Fibroblast of lung (primary cell): ENCODE results near the gene LPIN3. TPM values are rescaled to one million over a fixed set of nuclear protein-coding genes. Genes with fewer than 3 reads are reported as not detected.

ENCODE experiments used
- DNase-seq, 2 donors: peaks; one replicate each; pipeline versions ENCODE4 v3.0.0 to v3.0.0-alpha.2; 2010; ENCODE audit warnings: low read depth in 2 of 2
- H2AFZ ChIP-seq: 2 replicates; pipeline ENCODE4 v1.5.1; 2012; ENCODE audit warnings: low read length, control low read depth, inconsistent platforms
- H3K27ac ChIP-seq: 2 replicates; pipeline ENCODE4 v1.5.1; 2011; ENCODE audit warnings: low read length, control low read depth; ENCODE audit not compliant: insufficient read depth
- H3K27me3 ChIP-seq: 2 replicates; pipeline ENCODE4 v1.5.1; 2011; ENCODE audit warnings: mild to moderate bottlenecking, low read length; ENCODE audit not compliant: control insufficient read depth, insufficient read depth
- H3K36me3 ChIP-seq: 2 replicates; pipeline ENCODE4 v1.5.1; 2011; ENCODE audit warnings: low read length; ENCODE audit not compliant: control insufficient read depth, insufficient read depth
- H3K4me1 ChIP-seq: 2 replicates; pipeline ENCODE4 v1.5.1; 2011; ENCODE audit warnings: low read length; ENCODE audit not compliant: control insufficient read depth, insufficient read depth; ENCODE audit errors: extremely low read depth
- H3K4me2 ChIP-seq: 2 replicates; pipeline ENCODE4 v1.5.1; 2011; ENCODE audit warnings: low read length, control low read depth; ENCODE audit not compliant: insufficient read depth; ENCODE audit errors: extremely low read depth
- H3K4me3 ChIP-seq, 4 experiments: fragments of 200-600 bp in 1 of 4; sonication (generic) in 1 of 4; replicated peaks in 1 of 4; 2 replicates each; pipeline ENCODE4 v1.5.1; 2011 to 2016; ENCODE audit warnings: low read length in 4 of 4, low read depth in 3 of 4, mild to moderate bottlenecking in 3 of 4, control low read depth in 2 of 4, inconsistent platforms in 1 of 4, mixed read lengths in 1 of 4; ENCODE audit not compliant: insufficient read depth in 1 of 4; ENCODE audit errors: control extremely low read depth in 1 of 4
- H3K79me2 ChIP-seq: 2 replicates; pipeline ENCODE4 v1.5.1; 2012; ENCODE audit warnings: mild to moderate bottlenecking, low read length, inconsistent platforms; ENCODE audit not compliant: control insufficient read depth, insufficient read depth
- H3K9ac ChIP-seq: 2 replicates; pipeline ENCODE4 v1.5.1; 2011; ENCODE audit warnings: mild to moderate bottlenecking, low read length, control low read depth; ENCODE audit not compliant: insufficient read depth
- H3K9me3 ChIP-seq: 2 replicates; pipeline ENCODE4 v1.5.1; 2012; ENCODE audit warnings: low read depth, low read length; ENCODE audit not compliant: control insufficient read depth, insufficient read depth
- H4K20me1 ChIP-seq: 2 replicates; pipeline ENCODE4 v1.5.1; 2011; ENCODE audit warnings: low read length; ENCODE audit not compliant: control insufficient read depth, insufficient read depth; ENCODE audit errors: extremely low read depth
- CTCF ChIP-seq, 2 donors: IDR thresholded peaks in 1 of 2; conservative IDR thresholded peaks in 1 of 2; 1 replicate in 1 of 2; 2 replicates in 1 of 2; pipeline ENCODE4 v1.5.1; 2011 to 2012; ENCODE audit warnings: low read length in 2 of 2, control low read depth in 1 of 2, inconsistent platforms in 1 of 2, low read depth in 1 of 2, mild to moderate bottlenecking in 1 of 2
- EZH2 ChIP-seq: IDR thresholded peaks from 2 replicates; pipeline ENCODE4 v1.5.1; 2012; ENCODE audit warnings: low read length, control low read depth, mild to moderate bottlenecking; ENCODE audit errors: missing control alignments
- polyA plus RNA-seq, 2 donors: library from polyadenylated mRNA; depleted of rRNA in 1 of 2; stranded (reverse) in 1 of 2; unstranded in 1 of 2; fragments of >200 nt; gene quantifications; 2 replicates each; pipeline ENCODE4 v1.2.1, GENCODE V29; 2011 to 2012; ENCODE audit warnings: missing spikeins in 1 of 2
- total RNA-seq: library from RNA; depleted of rRNA; stranded (reverse); fragments of >200 nt; gene quantifications from 2 replicates; pipeline ENCODE4 v1.2.1, GENCODE V29; 2014

LPIN3 gene
- total and polyA plus RNA-seq, 2 donors (not counting 1 experiment from before 2014, with no cell fraction given), result 4.7 to 5.1 TPM

- DNase-seq, result no peak
- Histone ChIP-seq H3K4me2 (no peak overlapping the region), H2AFZ (no peak overlapping the region), H3K4me1 (no peaks in the 10 kb centered on the region), H3K4me3 (no peak overlapping the region), H4K20me1 (no peaks in the 10 kb centered on the region), H3K27me3 (no peaks in the 10 kb centered on the region), H3K9me3 (no peaks in the 10 kb centered on the region), H3K9ac (no peak overlapping the region), H3K27ac (no peak overlapping the region), H3K79me2 (no peaks in the 10 kb centered on the region), H3K36me3 (peaks cover 7% of the 10 kb centered on the region)
- TF ChIP-seq CTCF (conservative IDR thresholded peaks at IDR 0.05 in 1 of 2, IDR thresholded peaks at IDR 0.05 in 1 of 2; ENCODE audit: low read depth in 1 of 2, low read length in 2 of 2) (no peak), EZH2 (no peak)
These were observed 65.7 kb downstream of the LPIN3 start for GRCh38 chr20:41406353-41406752.

GRCh38 chr20:41406896-41407444 is 66.3 kb downstream of the LPIN3 start:
- Histone ChIP-seq H3K9me3 (no peaks in the 10 kb centered on the region), H3K36me3 (peaks cover 7% of the 10 kb centered on the region), H3K9ac (no peak overlapping the region), H3K4me3 (no peak overlapping the region), H3K4me1 (no peaks in the 10 kb centered on the region), H4K20me1 (no peaks in the 10 kb centered on the region), H3K4me2 (no peak overlapping the region), H3K79me2 (no peaks in the 10 kb centered on the region), H3K27me3 (no peaks in the 10 kb centered on the region), H2AFZ (no peak overlapping the region), H3K27ac (no peak overlapping the region)
- no peak for TF ChIP-seq CTCF (conservative IDR thresholded peaks at IDR 0.05 in 1 of 2, IDR thresholded peaks at IDR 0.05 in 1 of 2; ENCODE audit: low read depth in 1 of 2, low read length in 2 of 2)
- no peak for TF ChIP-seq EZH2
- no peak for DNase-seq

DNA sequence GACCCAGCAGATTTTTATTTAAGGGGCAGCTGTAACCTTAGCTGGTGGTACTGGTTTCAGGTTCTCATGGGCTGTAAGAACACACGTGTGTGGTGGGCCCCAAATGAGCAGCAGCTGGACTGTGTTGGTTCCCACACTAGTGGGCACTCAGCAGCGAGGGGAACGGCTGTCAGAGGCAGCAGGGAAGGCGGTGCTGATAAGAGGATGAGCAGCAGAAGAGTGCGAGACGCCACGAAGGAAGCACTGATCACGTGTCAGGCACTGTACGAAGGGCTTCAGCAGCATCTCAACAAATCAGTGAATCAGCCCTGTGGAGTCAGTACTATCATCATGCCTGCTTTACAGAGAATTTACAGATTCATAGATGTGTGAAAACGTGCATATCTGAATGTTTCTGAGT is 67.0 kb downstream of the LPIN3 start:
- TF ChIP-seq CTCF (conservative IDR thresholded peaks at IDR 0.05 in 1 of 2, IDR thresholded peaks at IDR 0.05 in 1 of 2; ENCODE audit: low read depth in 1 of 2, low read length in 2 of 2) (no peak), EZH2 (no peak)

More for the DNA sequence above, 67.0 kb downstream of the LPIN3 start:
- H3K9ac ChIP-seq, result no peak overlapping the region
- H3K27ac ChIP-seq, result no peak overlapping the region
- H3K27me3 ChIP-seq, result no peaks in the 10 kb centered on the region
- H2AFZ ChIP-seq, result no peak overlapping the region
- no peak overlapping the region for H3K4me2 ChIP-seq
- H4K20me1 ChIP-seq, result no peaks in the 10 kb centered on the region
- DNase-seq, result no peak
- H3K4me3 ChIP-seq, result no peak overlapping the region
- peaks cover 7% of the 10 kb centered on the region for H3K36me3 ChIP-seq
- H3K4me1 ChIP-seq, result no peaks in the 10 kb centered on the region
- H3K9me3 ChIP-seq, result no peaks in the 10 kb centered on the region
- no peaks in the 10 kb centered on the region for H3K79me2 ChIP-seq
